ENCODE data around the gene FNDC10. TPM values are rescaled to one million over a fixed set of nuclear protein-coding genes. Genes with fewer than 3 reads are reported as not detected.

FNDC10 gene
- 0.77 and 1.00 TPM in 2 replicates for total RNA-seq

GRCh38 chr1:1599935-1600860, at the start of gene FNDC10:
Gene FNDC10 (minus strand): TSS chr1:1600135. CDS start chr1:1600015, 120 bp downstream.

DNA sequence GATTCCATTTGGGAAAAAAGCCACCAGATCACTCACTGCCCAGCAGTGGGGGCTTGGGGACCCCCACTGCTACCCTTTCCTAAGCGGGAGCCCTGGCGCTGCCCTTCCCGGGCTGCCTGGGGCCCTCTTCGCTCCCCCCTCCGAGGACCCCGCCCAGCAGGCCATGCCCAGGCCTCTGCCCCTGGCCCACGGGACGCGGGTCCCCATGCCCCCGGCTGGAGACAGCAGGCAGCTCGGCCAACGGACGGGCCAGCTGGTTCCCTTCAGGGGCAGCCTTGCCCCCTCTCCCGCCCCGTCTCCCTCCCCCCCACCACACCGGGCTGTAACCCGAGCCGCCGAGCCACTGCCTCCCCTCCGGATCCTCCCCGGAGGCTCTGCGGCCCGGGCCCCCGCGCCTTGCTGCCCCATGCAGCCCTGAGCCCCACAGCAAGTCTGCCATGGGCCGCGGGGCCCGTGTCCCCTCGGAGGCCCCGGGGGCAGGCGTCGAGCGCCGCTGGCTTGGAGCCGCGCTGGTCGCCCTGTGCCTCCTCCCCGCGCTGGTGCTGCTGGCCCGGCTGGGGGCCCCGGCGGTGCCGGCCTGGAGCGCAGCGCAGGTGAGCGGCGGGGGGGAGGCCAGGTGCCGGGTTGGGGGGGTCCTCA, 32.0 kb upstream of the FNDC10 start, which contains the start of gene MMP23B:
TSS of gene MMP23B (plus strand) at position 392 of the 639 bp plus-strand sequence. CDS start at position 438, 46 bp downstream.

DNA sequence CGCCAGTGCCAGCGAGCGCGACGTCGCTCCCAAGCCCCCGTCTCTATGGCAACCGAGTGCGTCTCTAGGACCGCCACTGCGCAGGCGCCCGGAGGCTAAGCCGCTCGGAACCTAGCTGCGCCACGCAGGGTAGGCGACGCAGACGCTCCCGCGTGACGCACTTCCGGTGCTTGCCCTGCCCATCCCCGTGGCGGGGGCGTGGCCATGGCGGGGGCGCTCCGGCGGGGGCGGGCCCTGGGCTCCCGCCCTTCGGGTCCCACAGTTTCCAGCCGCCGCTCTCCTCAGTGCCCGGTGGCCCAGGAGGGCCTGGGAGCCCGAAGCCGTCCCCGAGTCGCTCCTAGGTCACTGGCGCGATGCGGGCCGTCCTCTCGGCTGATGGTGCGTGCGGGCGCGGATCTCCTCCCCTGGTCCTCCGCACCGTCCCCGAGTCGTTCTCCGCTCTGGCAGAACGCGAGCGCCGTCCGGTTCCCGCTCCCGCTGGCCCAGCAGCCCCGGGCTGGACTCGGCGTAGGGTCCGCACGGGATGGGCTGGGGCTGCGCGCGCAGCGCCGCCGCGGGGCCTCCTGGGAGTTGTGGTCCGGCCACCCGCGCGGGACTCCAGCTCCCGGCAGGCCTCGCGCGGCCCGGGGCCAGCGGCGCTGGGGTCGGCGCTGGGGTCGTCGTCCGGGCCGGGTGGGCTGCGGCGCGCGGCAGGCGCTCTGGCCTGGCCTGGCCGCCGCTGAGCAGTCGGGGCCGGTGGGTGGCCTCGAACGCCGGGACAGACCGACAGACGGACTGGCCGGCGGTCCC, 15.5 kb upstream of the FNDC10 start, which contains the start of gene MIB2:
TSS of gene MIB2 (plus strand) at position 245 of the 789 bp plus-strand sequence. CDS start 7,953 bp downstream, outside the sequence.

DNA sequence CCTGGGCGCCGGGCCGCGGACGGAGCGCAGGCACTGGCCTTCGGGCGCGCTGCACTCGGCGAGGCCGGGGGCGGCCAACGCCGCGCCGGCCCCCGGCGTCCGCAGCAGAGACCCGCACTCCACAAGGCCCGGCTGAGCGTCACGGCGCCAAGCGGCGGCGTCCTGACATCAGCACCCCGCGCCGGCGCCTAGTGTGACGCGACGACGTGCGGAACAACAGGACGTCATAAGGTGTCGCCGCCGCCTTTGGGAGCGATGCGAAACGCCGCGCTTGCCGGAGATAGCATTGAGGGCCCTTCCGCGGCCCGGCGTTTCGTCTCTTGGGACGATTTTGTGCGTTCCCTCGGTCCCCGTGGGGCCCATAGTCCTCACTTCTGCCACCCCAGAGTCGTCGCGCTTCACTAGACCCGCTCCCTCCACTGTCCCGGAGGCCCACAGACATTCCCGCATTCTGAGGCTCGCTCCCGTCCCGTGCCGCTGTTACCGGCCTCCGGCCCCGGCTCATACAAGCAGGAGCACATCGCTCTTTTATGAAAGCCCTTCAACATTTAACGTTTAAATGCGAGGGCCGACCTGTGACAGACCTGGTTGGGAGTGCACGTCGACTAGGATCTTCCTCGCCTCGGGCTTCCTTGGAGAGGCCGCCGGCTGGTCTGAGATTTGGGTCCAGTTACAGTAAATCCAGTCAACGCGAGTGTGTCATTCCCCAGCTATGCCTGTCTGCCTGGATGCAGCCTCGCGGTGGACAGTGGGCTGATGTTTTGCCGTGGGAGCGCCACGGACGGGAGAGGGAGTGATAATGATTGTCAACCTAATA, 25.0 kb downstream of the FNDC10 start, which contains the start of gene SSU72:
TSS of gene SSU72 (minus strand) at position 143 of the 817 bp plus-strand sequence. CDS start 306 bp downstream, outside the sequence.

Other genes starting within 250 kb of the FNDC10 start
- 203 and 230 TPM in 2 replicates for gene MXRA8, start 241.6 kb downstream of the FNDC10 start, total RNA-seq
- 94.9 and 118 TPM in 2 replicates for gene AURKAIP1, start 224.9 kb downstream of the FNDC10 start, total RNA-seq
- gene CCNL2, start 200.8 kb downstream of the FNDC10 start, total RNA-seq, result 125 and 147 TPM in 2 replicates
- gene MRPL20, start 192.8 kb downstream of the FNDC10 start, total RNA-seq, result 72.1 and 100 TPM in 2 replicates
- gene ANKRD65, start 178.9 kb downstream of the FNDC10 start, total RNA-seq, result 0.77 and 0.87 TPM in 2 replicates
- gene VWA1, start 164.4 kb downstream of the FNDC10 start, total RNA-seq, result 3.2 and 5.1 TPM in 2 replicates
- 0.50 TPM in 1 of 2 replicates, not detected in the other for gene ATAD3C, start 150.4 kb downstream of the FNDC10 start, total RNA-seq
- 16.9 and 35.3 TPM in 2 replicates for gene ATAD3B, start 128.4 kb downstream of the FNDC10 start, total RNA-seq
- 33.6 and 79.5 TPM in 2 replicates for gene ATAD3A, start 88.0 kb downstream of the FNDC10 start, total RNA-seq
- 3.3 and 7.2 TPM in 2 replicates for gene TMEM240, start 59.5 kb downstream of the FNDC10 start, total RNA-seq
- 62.5 and 67.6 TPM in 2 replicates for gene SSU72, start 25.3 kb downstream of the FNDC10 start, total RNA-seq
- gene MIB2, start 15.4 kb upstream of the FNDC10 start, total RNA-seq, result 49.7 and 112 TPM in 2 replicates
- 1.2 and 4.7 TPM in 2 replicates for gene MMP23B, start 32.0 kb upstream of the FNDC10 start, total RNA-seq
- 8.4 and 12.3 TPM in 2 replicates for gene CDK11B, start 58.9 kb upstream of the FNDC10 start, total RNA-seq
- gene SLC35E2B, start 92.7 kb upstream of the FNDC10 start, total RNA-seq, result 31.8 and 35.4 TPM in 2 replicates
- gene CDK11A, start 124.2 kb upstream of the FNDC10 start, total RNA-seq, result 12.4 and 15.2 TPM in 2 replicates
- gene NADK, start 178.3 kb upstream of the FNDC10 start, total RNA-seq, result 36.9 and 40.3 TPM in 2 replicates